Measurements from ENCODE around the gene PRELP.

Gene PRELP

GRCh38 chr1:203539831-203540546 lies 64.4 kb downstream of the PRELP start:
- TF ChIP-seq Cebpa-rat (IDR thresholded peaks at IDR 0.05), result no peak
- H3K27me3 ChIP-seq, result no peaks in the 10 kb centered on the region
- no peaks in the 10 kb centered on the region for H4K20me1 ChIP-seq
- H3K9me3 ChIP-seq, result no peaks in the 10 kb centered on the region
- H3K9ac ChIP-seq, result no peak overlapping the region
- no peaks in the 10 kb centered on the region for H3K4me1 ChIP-seq
- H3K4me2 ChIP-seq, result no peak overlapping the region
- H3K27ac ChIP-seq, result no peak overlapping the region
- no peak overlapping the region for H3K4me3 ChIP-seq
- no peaks in the 10 kb centered on the region for H3K36me3 ChIP-seq

Data from BLaER1 (cell line).